Cardiac muscle cell (in vitro differentiated cells and primary cell): Measurements from ENCODE around the gene CEP85L. TPM values are rescaled to one million over a fixed set of nuclear protein-coding genes. Genes with fewer than 3 reads are reported as not detected.

Source experiments
- DNase-seq, 2 donors: peaks; one replicate each; pipeline versions ENCODE4 v3.0.0 to v3.0.0-alpha.2; 2010 to 2017; ENCODE audit warnings: low read depth in 1 of 2, low spot score in 1 of 2
- H3K27ac ChIP-seq: fragments of 200-600 bp; sonication (generic); 2 replicates; pipeline ENCODE4 v1.5.1; 2016
- H3K27me3 ChIP-seq: fragments of 200-600 bp; sonication (generic); 2 replicates; pipeline ENCODE4 v1.6.0; 2016; ENCODE audit warnings: control low read depth
- H3K36me3 ChIP-seq: fragments of 200-600 bp; sonication (generic); 2 replicates; pipeline ENCODE4 v1.5.1; 2016; ENCODE audit warnings: control low read depth
- H3K4me1 ChIP-seq: fragments of 200-600 bp; sonication (generic); 2 replicates; pipeline ENCODE4 v1.8.1; 2017; ENCODE audit warnings: low read depth, mild to moderate bottlenecking, mixed run types
- H3K4me3 ChIP-seq: fragments of 200-600 bp; sonication (generic); 2 replicates; pipeline ENCODE4 v1.5.1; 2016; ENCODE audit warnings: mild to moderate bottlenecking
- H3K9me3 ChIP-seq: fragments of 200-600 bp; sonication (generic); 2 replicates; pipeline ENCODE4 v1.5.1; 2017; ENCODE audit warnings: low read depth, mild to moderate bottlenecking, control low read depth
- CTCF ChIP-seq: IDR thresholded peaks from 2 replicates; pipeline ENCODE4 v1.5.1; 2012; ENCODE audit warnings: low read depth, mild to moderate bottlenecking, low read length
- polyA plus RNA-seq: library from polyadenylated mRNA; unstranded; fragments of >200 nt; fragmentation: Nextera tagmentation; extraction: Ambion mirVana; gene quantifications from 2 replicates; pipeline ENCODE4 v1.2.1, GENCODE V29; 2016
- total RNA-seq: library from RNA; depleted of rRNA; stranded (reverse); fragments of >200 nt; gene quantifications from 2 replicates; pipeline ENCODE4 v1.2.3, GENCODE V29; 2016

CEP85L gene
- total and polyA plus RNA-seq, 2 experiments from 2014 or later: 7.9 to 20.0 TPM

GRCh38 chr6:118500130-118501015, 151.0 kb downstream of the CEP85L start:
- Histone ChIP-seq H3K27ac (no peak overlapping the region), H3K9me3 (no peaks in the 10 kb centered on the region), H3K36me3 (no peaks in the 10 kb centered on the region), H3K27me3 (no peaks in the 10 kb centered on the region), H3K4me3 (no peak overlapping the region), H3K4me1 (no peaks in the 10 kb centered on the region)
- no peak for TF ChIP-seq CTCF
- no peak for DNase-seq

DNA sequence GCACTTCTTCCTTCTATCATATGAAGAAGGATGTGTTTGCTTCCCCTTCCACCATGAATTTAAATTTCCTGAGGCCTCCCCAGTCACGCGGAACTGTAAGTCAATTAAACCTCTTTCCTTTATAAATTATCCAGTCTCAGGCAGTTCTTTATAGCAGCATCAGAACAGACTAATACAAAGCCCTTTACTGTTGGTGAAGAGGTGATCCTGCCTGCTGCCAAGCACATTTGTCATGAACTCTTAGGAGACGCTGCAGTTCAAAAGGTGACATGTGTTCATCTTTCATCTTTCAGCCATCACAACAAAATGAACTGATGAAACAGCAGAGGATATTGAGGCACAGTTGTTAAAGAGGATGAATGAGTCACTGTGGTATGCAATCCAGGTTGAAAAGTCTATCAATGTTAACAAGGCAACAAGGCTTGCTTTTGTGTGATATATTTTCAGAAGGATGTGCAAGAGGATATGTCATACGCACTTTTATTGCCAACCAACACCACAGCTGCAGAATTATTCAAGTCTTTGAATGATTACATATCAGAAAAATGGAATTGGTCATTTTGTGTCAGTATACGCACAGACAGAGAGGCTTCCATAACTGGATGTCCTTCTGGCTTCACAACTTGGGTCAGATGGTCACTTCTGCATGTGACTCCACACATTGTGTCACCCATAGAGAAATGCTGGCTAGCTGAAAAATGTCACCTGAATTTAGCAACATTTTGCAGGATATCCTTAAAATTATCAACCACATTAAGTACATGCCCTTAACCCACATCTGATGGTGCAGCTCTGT, 155.7 kb downstream of the CEP85L start:
- Histone ChIP-seq H3K36me3 (no peaks in the 10 kb centered on the region), H3K27ac (no peak overlapping the region), H3K4me3 (no peak overlapping the region), H3K9me3 (no peaks in the 10 kb centered on the region), H3K4me1 (no peaks in the 10 kb centered on the region), H3K27me3 (no peaks in the 10 kb centered on the region)
- no peak for DNase-seq
- no peak for TF ChIP-seq CTCF

DNA sequence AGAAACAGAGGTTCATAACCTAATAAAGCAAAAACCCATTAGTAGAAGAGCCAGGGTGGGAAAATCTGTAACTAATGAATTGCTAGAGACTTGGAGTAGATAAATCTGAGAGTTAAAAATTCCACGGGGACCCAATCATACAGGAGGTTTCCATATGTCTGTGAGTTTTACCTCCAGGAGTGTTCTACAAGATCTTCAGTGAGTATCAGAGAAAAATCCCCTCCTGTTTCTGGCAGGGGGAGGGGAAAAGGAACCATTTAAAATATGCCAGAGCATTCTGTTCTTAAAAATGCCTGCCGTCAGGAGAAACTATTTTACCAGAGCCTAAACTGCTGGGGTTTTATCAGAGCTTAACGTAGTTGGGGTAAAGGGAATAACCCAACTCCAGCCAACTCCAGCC, 157.3 kb downstream of the CEP85L start:
- H3K4me1 ChIP-seq: no peaks in the 10 kb centered on the region
- H3K9me3 ChIP-seq: no peaks in the 10 kb centered on the region
- no peak for TF ChIP-seq CTCF

DNA sequence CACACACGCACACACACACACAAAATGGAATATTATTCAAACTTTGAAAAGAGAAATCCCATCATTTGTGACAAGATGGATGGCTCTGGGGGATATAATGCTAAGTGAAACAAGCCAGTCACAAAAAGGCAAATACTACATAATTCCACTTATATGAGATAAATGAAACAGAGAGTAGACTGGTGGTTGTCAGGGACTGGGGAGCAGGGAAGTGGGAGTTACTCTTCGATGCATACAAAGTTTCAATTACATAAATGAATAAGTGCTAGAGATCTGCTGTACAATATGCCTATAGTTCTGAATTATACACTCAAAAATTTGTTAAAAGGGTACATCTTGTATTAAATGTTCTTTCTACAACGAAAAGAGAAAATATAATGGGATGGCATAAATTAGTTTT, 161.4 kb downstream of the CEP85L start:
- DNase-seq: no peak
- TF ChIP-seq CTCF: no peak
- H3K36me3 ChIP-seq: no peaks in the 10 kb centered on the region
- H3K4me1 ChIP-seq: no peaks in the 10 kb centered on the region
- no peaks in the 10 kb centered on the region for H3K27me3 ChIP-seq
- no peak overlapping the region for H3K27ac ChIP-seq
- no peak overlapping the region for H3K4me3 ChIP-seq
- no peaks in the 10 kb centered on the region for H3K9me3 ChIP-seq

More for the DNA sequence above, 157.3 kb downstream of the CEP85L start:
- Histone ChIP-seq H3K36me3 (no peaks in the 10 kb centered on the region), H3K27me3 (no peaks in the 10 kb centered on the region), H3K27ac (no peak overlapping the region), H3K4me3 (no peak overlapping the region)
- no peak for DNase-seq

DNA sequence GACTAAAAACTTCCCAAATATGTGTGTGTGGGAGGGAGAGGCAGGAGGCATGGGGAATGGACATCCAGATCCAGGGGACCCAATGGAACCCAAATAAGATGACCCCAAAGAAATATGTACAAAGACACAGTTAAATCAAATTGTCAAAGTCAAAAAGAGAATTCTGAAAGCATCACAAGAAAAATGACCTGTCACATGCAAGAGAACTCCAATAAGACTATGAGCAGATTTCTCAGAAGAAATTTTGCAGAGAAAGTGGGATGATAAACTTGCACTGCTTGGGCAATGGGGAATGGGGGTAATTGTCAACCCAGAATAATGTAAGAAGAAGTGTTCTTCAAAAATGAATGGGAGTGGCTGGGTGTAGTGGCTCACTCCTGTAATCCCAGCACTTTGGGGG, 162.8 kb downstream of the CEP85L start:
- H3K36me3 ChIP-seq: no peaks in the 10 kb centered on the region
- no peak overlapping the region for H3K4me3 ChIP-seq
- no peaks in the 10 kb centered on the region for H3K27me3 ChIP-seq
- no peak for TF ChIP-seq CTCF
- H3K27ac ChIP-seq: no peak overlapping the region
- no peaks in the 10 kb centered on the region for H3K4me1 ChIP-seq
- no peaks in the 10 kb centered on the region for H3K9me3 ChIP-seq
- no peak for DNase-seq
